HG03097 (cell line): ENCODE results near the gene AMPH.

Source experiments
- ATAC-seq: cut with Tn5 transposase; IDR thresholded peaks from one replicate; pipeline ENCODE4 v1.9.1; 2021; ENCODE audit not compliant: unreplicated experiment, low FRiP score

AMPH gene

DNA sequence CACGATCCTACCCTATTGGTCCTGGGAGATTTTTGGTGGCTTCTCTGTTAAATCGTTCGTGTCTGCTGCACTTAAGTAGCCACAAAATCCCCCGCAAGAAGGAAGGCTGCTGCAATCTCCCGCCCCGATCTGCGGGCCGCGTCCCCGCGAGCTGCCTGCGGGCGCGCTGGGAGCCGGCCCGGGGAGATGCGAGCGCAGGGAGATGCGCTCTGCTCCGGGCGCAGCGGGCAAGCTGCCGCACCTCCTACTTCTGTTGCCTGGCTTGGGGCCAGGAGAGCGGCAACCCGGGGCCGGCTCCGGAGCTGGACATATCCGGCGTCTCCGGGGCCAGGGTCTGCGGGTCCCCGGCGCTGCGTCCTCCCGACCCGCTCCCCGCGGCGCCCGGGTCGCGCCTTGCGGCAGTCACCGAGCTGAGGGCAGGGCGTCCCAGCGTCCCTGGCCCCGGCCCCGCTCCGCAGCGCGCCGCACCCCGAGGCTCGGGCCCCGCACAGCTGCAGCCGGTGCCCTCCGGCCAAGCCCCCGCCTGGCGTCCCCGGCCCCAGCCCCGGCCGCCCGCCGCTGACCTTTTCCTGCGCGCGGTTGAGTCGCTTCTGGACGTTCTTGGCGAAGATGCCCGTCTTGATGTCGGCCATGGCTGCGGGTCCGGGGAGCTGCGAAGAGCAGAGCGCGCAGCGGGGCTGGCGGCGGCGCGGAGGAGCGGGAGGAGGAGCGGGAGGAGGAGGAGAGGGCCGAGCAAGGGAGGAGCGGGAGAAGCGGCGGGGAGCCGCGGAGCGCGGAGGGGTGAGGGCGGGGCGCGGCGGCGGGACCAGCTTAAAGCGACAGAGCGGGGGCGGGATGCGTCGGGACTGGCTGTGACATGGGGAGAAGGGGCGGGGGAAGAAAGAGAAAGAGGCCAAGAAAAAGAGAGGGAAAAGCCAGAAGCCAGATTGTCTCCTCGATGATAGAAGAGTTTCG, at the start of gene AMPH:
Gene AMPH (minus strand): TSS at position 654 of the 954 bp plus-strand sequence. CDS start 22 bp downstream, at position 632.
- ATAC-seq: no peak

DNA sequence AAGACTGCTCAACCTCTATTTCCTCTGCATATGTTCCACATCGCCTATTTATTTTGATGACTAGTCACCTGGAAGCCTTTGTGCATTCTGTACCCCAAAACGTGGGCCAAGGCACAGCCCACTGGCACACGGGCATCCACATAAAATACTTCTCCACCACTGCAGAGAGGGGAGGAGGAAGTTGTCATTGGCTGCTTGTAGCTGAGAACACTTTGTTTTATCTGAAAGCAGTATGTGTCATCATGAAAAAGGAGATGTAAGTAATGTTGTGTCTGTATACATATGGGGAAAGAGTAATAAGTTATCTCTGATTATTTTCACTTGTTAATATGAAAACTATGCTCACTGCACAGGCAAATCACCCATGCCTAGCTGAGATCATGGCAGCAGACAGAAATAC, 48.2 kb upstream of the AMPH start:
- ATAC-seq: no peak

DNA sequence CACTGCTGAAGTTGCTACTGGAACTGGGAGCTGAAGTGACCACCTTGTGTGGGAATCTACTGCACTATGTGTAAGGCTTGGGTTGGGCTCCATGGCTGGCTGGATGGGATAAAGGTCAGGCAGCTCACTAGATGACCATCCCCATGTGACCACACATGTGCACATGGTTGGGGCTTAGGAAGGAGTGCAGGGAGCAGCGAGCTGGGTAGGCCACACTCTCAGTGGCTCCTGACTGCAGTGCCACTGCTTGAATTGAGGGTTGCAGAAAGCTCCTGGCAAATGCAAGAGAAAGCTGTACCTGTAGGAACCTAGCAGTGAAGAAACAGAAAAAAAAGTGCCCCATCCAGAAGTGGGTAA, 47.5 kb upstream of the AMPH start:
- ATAC-seq: no peak

DNA sequence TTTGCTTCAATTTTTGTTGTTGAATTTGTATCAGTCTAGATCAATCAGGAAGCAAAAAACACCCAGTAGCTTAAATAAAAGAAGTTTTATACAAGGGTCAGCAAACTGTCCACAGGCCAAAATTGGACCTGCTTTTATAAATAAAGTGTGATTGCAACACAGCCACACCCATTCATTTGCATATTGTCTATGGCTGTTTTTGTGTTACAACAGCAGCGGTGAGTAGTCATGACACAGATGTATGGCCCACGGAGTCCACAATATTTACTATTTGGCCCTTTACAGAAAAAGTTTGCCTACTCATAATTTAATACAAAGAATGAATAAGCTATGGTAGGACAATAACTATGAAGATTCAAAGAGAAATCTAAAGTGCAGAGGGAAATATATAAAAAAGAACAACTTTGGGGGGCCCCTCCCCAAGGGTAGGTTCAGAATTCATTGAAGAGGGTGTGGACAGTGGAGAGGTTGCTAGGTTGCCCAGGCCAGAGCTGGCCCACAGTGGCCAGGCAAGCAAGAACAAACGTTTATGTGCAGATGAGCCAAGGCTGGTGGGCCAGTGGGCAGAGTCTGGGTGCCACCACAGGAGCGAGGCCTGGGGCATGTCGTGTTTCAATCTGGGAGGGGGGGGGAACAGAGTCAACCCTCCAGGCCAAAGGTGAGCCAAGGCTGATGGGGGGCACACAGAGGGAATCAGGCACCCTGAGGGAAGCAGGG, 47.0 kb upstream of the AMPH start:
- no peak for ATAC-seq

DNA sequence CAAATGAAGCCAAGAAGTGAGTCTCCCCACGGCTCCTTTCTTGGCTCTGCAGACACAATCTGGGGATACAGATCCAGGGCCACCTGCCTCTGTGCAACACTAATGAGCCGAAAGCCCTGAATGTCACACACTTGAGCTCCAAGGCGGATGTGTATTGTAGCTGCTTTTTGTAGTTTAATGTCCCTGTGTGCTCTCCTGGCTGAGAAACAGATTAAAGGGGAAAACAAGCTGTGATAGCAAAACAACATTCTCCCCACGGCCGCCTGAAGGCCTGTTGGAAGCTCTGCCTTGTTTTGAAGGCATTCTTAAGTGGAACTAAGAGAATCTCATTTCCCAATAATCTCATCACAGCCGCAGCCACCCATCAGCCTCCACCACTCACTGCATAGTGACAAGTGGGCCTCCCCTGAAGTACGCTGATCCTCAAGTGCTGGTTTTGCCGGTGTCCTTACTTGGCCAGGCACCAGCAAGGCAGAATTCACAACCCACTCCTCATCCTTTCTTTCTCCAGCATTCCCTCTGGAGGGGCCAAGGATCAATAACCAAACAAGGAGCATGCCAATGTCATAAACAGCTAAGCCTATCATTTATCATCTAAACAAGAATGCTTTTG, 44.4 kb upstream of the AMPH start:
- no peak for ATAC-seq

DNA sequence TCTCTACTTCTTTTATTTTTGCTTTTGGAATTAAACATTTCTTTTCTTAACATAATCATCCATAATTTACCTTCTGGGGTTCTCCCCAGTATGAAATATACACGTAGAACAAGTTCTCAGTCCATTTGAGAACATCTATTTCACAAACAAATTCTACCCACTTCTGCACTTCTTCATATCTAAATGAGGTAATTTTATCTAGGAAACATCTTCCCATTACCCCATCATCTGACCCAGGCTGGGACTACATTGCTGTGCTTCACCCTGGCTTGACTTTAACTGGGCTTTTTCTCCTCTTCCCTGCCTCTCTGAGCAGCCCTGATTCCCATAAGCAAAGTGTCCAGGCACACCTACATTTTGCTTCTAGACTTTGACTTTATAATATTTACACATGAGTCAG, 43.3 kb upstream of the AMPH start:
- ATAC-seq: no peak

DNA sequence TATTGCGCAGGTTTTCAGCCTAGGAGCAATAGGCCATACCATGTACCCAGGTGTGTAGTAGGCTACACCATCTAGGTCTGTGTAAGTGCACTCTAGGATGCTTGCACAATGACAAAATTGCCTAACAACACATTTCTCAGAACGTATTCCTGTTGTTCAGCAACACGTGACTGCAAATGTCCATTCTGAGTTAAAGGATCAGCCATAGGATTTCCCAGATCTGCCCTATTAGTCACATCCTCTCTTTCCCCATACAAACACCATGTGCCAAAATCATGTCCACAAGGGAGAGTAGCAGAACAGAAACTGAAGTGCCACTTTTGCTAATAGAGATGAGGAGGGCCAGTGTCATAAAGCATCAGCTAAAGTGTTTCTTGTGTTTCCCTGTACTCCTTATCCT, 42.6 kb upstream of the AMPH start:
- no peak for ATAC-seq

DNA sequence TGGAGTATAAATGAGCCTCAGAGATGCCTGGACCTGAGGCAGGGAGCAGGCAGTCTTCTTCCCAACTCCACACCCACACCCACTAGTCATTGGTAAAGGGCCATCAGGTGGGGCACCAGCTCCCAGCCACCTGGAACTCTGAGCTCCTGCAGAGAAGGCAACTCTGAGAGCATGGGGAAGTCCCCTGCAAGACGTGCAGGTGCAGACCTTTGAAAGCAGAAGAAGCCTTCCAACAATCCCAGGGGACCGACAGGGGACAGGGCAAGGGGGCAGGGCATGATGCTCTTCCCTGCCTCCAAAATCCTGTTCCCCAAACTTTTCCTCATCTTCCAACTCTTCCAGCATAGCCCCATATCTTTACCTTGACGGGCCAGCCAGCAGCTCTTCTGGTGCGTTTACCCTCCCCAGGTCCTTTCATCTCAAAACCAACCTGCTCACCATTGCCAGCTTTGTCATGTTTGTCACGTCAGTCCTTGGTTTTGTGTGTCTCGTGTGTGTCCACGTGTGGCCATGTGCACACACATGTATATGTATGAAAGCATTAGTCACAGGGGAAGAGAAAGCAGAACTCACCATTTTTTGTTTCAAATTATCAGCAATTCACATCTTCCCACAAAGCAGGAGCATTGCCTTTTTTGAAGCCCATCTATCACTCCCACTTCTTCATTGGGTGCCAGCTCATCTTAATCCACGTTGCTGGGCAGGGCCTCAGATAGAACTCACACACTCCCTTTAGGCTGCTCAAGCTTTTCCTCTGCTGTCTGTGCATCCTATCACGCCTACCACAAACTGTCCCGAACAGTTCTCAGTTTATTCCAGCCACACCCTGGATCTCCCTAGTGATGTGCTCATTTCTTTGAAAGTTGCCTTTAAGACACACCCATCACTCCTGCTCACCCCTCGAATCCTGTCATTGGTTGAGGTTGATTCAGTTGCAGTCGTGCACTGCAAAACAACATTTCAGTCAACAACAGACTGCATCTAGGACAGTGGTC, 41.0 kb upstream of the AMPH start:
- ATAC-seq: no peak

DNA sequence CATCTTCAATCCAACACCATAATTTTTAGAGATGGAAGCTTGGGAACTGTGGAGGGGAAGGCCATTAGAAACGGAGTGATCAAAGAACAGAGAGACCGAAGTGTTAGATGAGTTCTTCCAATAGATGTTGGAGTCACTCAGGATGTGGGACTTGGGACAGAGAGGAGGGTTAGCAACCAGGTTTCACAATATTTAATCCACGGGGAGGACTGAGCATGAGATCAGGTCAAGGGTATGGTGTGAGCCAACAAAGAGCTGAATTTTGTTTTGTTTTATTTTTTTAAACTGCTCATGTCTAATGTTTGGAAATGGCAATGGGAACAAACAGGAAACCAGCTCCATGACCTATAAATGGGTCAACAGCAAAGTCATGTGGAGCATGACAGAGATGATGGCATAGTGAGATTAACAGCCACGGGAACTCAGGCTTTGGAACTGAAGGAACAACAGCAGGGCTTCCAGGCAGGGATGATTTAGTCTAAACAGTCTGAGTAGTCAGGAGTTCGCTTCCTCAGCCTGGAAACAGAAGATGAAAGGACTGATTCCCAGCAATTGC, 38.9 kb upstream of the AMPH start:
- no peak for ATAC-seq

DNA sequence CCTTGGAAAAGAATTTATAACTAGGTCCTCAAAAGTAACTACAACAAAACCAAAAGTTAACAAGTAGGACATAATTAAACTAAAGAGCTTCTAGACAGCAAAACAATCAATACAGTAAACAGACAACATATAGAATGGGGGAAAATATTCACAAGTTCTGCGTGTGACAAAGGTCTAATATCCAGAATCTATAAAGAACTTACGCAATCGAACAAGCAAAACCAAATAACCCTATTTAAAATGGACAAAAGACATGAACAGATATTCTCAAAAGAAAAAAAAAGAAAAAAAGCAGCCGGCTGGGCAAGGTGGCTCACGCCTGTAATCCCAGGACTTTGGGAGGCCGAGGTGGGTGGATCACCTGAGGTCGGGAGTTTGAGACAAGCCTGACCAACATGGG, 33.8 kb upstream of the AMPH start:
- ATAC-seq: no peak

DNA sequence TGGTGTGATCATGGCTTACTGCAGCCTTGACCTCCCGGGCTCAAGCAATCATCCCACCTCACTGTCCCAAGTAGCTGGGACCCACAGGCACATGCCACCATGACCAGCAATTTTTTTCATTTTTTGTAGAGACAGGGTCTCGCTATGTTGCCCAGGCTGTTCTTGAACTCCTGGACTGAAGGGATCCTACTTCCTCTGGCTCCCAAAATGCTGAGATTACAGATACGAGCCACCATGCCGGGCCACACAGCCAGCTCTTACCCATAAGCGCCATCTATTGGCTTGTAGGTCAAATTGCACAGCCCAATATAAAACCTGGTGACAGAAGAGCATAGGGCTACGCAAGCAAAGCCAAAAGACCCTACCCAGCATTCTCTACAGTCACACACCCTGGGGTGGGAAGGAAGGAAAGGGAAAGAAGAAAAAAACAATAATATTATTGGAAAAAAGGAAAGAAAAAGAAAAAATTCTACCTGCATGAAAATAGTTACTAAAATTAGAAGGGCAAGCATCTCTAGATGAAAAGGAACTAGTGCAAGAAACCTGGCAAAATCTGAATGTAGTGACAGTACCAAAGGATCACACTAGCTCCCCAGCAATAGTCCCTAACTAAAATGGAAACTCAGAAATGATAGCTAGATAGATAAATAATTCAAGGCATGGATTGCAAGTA, 29.4 kb upstream of the AMPH start:
- no peak for ATAC-seq

DNA sequence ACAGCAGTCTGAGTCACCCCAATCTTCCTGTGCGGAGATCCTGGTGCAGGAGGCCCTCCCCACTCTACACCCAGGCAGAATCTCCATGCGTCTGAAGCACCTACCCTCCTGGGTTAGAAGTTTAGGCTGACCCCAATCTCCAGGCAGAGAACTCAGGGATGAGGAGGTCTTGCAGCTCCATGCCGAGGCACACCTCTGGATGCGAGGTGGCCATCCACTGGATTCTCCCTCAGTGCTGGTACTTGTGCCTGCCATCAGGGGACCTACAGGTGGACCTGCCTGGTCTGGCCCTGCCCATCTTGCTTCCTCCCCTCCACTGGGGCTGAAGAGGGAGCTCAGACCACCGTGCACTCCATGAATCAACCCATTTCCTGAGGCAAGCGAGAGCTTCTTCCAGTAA, 28.8 kb upstream of the AMPH start:
- no peak for ATAC-seq

DNA sequence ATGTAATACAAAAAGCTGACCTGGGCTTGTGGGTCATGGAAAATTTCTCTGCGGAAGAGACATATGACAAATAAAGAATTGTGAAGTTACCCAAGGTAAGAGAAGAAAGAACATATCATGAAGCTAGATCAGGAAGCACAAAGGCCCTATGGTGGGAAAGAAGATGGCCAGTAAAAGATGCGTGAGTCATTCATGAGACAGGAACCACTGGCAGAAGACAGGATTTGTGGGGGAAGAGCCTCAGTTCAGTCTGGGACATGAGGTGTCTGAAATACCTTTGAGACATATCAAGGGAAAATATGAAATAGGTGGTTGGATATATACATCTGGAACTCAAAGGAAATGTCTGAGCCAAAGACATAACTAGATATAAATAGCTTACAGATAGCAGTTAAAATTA, 27.7 kb upstream of the AMPH start:
- no peak for ATAC-seq

DNA sequence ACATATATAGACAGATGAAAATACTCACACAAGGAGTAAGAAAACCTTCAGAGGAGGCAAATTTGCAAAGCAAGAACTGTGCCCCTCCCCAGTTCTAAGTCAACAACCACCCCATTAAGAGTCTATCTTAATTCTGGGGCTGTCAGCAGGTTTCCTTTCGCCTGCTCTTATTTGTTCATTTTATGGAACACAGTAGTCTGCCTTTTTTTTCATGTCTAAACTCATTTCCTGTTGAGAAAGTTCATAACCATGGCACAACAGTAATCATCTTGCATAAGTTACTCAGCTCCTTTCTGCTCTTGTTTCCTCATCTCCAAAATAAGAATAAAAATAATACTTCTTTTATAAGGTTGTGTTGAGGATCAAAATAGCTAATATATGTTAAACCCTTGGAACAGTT, 25.8 kb upstream of the AMPH start:
- ATAC-seq: no peak

DNA sequence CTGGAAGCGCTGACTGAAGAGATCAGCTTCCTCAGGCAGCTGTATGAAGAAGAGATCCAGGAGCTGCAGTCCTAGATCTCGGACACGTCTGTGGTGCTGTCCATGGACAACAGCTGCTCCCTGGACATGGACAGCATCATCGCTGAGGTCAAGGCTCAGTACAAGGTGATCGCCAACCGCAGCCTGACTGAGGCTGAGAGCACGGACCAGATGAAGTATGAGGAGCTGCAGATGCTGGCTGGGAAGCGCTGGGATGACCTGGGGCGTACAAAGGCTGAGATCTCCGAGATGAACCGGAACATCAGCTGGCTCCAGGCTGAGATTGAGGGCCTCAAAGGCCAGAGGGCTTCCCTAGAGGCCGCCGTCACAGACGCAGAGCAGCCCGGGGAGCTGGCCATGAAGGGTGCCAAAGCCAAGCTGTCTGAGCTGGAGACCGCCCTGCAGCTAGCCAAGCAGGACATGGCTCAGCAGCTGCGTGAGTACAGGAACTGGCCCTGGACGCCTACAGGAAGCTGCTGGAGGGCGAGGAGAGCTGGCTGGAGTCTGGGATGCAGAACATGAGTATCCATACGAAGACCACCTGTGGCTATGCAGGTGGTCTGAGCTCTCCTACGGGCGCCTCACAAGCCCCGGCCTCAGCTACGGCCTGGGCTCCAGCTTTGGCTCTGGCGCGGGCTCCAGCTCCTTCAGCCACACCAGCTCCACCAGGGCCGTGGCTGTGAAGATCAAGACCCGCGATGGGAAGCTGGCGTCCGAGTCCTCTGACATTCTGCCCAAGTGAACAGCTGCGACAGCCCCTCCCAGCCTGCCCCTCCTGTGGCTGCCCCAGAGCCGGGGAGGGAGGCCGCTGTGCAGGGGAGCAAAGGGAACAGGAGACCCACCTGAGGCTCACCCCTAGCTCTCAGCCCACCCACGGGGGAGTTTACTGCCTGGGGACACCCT, 24.9 kb upstream of the AMPH start:
- ATAC-seq: no peak

DNA sequence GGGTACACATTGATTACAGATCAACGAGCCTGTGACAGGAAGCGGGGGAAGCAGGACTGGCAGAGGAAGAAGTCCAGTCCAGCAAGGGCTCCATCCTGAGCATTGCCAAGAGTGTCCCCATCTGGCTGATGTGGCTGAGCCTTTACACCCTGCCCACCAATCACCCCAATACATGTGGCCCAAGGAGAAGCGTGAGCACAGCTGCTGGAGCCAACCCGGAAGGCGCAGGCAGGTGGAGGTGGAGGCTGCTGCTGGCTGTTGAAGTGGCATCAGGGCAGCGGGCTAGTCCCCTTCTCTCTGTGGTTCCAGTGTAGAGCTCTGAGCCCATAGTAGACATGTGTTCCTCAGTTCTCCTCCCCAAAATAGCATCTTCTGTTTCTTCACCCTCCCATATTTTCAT, 6.8 kb upstream of the AMPH start:
- no peak for ATAC-seq

DNA sequence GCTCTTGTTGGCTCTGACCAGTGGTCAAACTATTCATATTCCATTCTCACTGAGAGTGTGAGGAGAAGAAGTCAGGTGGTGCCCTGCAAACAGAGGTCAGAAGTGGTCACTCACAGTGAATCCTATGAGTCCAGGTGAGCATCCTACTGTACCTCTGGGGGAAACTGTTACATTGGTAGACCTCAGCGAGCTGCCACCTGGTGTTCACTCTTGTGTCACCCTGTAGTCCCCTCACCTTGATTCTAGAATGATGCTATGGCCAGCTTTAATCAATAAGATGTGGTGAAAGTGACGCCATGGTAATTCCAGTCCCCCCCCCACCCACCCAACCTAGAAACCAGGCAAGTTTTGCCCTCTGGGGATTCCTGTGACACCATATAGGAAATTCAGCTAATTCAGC, 1.2 kb upstream of the AMPH start:
- no peak for ATAC-seq
